ENCODE data around the gene SAMD9.

Gene SAMD9

GRCh38 chr7:93051660-93052059 lies 66.1 kb downstream of the SAMD9 start:
- TF ChIP-seq, protein P1, sequence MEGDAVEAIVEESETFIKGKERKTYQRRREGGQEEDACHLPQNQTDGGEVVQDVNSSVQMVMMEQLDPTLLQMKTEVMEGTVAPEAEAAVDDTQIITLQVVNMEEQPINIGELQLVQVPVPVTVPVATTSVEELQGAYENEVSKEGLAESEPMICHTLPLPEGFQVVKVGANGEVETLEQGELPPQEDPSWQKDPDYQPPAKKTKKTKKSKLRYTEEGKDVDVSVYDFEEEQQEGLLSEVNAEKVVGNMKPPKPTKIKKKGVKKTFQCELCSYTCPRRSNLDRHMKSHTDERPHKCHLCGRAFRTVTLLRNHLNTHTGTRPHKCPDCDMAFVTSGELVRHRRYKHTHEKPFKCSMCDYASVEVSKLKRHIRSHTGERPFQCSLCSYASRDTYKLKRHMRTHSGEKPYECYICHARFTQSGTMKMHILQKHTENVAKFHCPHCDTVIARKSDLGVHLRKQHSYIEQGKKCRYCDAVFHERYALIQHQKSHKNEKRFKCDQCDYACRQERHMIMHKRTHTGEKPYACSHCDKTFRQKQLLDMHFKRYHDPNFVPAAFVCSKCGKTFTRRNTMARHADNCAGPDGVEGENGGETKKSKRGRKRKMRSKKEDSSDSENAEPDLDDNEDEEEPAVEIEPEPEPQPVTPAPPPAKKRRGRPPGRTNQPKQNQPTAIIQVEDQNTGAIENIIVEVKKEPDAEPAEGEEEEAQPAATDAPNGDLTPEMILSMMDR (IDR thresholded peaks at IDR 0.05; ENCODE audit: low read depth, low read length) = no peak

More at GRCh38 chr7:93051660-93052059, 66.1 kb downstream of the SAMD9 start:
- no peak for DNase-seq (ENCODE audit: extremely low read depth, low read depth)
